ENCODE measurements around the gene NRDE2. TPM values are rescaled to one million over a fixed set of nuclear protein-coding genes. Genes with fewer than 3 reads are reported as not detected.

NRDE2 gene
- total RNA-seq, 1 donor from 2014 or later, result 35.3 TPM

GRCh38 chr14:90318016-90318415, 13.7 kb downstream of the NRDE2 start:
- intact Hi-C loops (cut with micrococcal nuclease), result no loop called here
- H3K4me1 Mint-ChIP-seq, result peaks cover 6% of the 10 kb centered on the region
- ATAC-seq (ENCODE audit: low read depth) (no peak), DNase-seq (no peak)
- H3K27me3 Mint-ChIP-seq, result no peaks in the 10 kb centered on the region
- ChIA-PET CTCF (no interaction called here), POLR2A (interaction anchor here (1.2 kb wide), 1 partner anchor 80 kb away, joined by 4 read pairs; no protein-coding TSS in a partner anchor)
- no peak overlapping the region for H3K4me3 Mint-ChIP-seq
- H3K36me3 Mint-ChIP-seq (ENCODE audit: low read depth), result peaks cover 54% of the 10 kb centered on the region
- no peak for TF ChIP-seq CTCF (IDR thresholded peaks at IDR 0.05)
- no peaks in the 10 kb centered on the region for H3K9me3 Mint-ChIP-seq
- no peak overlapping the region for H3K27ac Mint-ChIP-seq

- Mint-ChIP-seq H3K9me3 (no peaks in the 10 kb centered on the region), H3K36me3 (ENCODE audit: low read depth) (peaks cover 57% of the 10 kb centered on the region), H3K4me3 (no peak overlapping the region), H3K4me1 (peaks cover 6% of the 10 kb centered on the region), H3K27ac (no peak overlapping the region), H3K27me3 (no peaks in the 10 kb centered on the region)
- CTCF ChIA-PET, result interaction anchor here (1.1 kb wide), 1 partner anchor 15 kb away, joined by 4 read pairs; no protein-coding TSS in a partner anchor
- DNase-seq (no peak), ATAC-seq (ENCODE audit: low read depth) (no peak)
- TF ChIP-seq CTCF (IDR thresholded peaks at IDR 0.05), result no peak
- intact Hi-C loops (cut with micrococcal nuclease), result no loop called here
- POLR2A ChIA-PET, result interaction anchor here (0.6 to 1.2 kb wide), 2 partner anchors 35 to 80 kb away, joined by 4 to 5 read pairs; no protein-coding TSS in a partner anchor
Measured at GRCh38 chr14:90317286-90317685, 14.5 kb downstream of the NRDE2 start.

GRCh38 chr14:90308561-90308960, 23.2 kb downstream of the NRDE2 start:
- Mint-ChIP-seq H3K4me3 (no peak overlapping the region), H3K36me3 (ENCODE audit: low read depth) (peaks cover 80% of the 10 kb centered on the region), H3K4me1 (no peaks in the 10 kb centered on the region), H3K27ac (no peak overlapping the region), H3K27me3 (no peaks in the 10 kb centered on the region), H3K9me3 (no peaks in the 10 kb centered on the region)
- no peak for DNase-seq
- POLR2A ChIA-PET, result no interaction called here
- intact Hi-C loops (cut with micrococcal nuclease), result no loop called here
- CTCF ChIA-PET, result no interaction called here
- no peak for ATAC-seq (ENCODE audit: low read depth)
- no peak for TF ChIP-seq CTCF (IDR thresholded peaks at IDR 0.05)

- intact Hi-C loops (cut with micrococcal nuclease), result no loop called here
- ChIA-PET POLR2A (no interaction called here), CTCF (no interaction called here)
- ATAC-seq (ENCODE audit: low read depth), result no peak
- Mint-ChIP-seq H3K4me3 (no peak overlapping the region), H3K36me3 (ENCODE audit: low read depth) (peaks cover 80% of the 10 kb centered on the region), H3K4me1 (peaks cover 6% of the 10 kb centered on the region), H3K9me3 (no peaks in the 10 kb centered on the region), H3K27me3 (no peaks in the 10 kb centered on the region), H3K27ac (no peak overlapping the region)
- no peak for DNase-seq
- no peak for TF ChIP-seq CTCF (IDR thresholded peaks at IDR 0.05)
Measured at GRCh38 chr14:90305176-90305601, 26.6 kb downstream of the NRDE2 start.

GRCh38 chr14:90304502-90304901, 27.2 kb downstream of the NRDE2 start:
- Mint-ChIP-seq H3K27ac (no peak overlapping the region), H3K27me3 (no peaks in the 10 kb centered on the region), H3K4me1 (peaks cover 6% of the 10 kb centered on the region), H3K36me3 (ENCODE audit: low read depth) (peaks cover 78% of the 10 kb centered on the region), H3K4me3 (no peak overlapping the region), H3K9me3 (no peaks in the 10 kb centered on the region)
- ATAC-seq (ENCODE audit: low read depth), result no peak
- ChIA-PET POLR2A (no interaction called here), CTCF (no interaction called here)
- intact Hi-C loops (cut with micrococcal nuclease), result no loop called here
- no peak for DNase-seq
- no peak for TF ChIP-seq CTCF (IDR thresholded peaks at IDR 0.05)
